ENCODE results near the gene NTRK3. TPM values are rescaled to one million over a fixed set of nuclear protein-coding genes. Genes with fewer than 3 reads are reported as not detected.
A peak's percentile ranks its signal among the peaks of the same experiment; 100 is the strongest.

NTRK3 gene
- total RNA-seq, 1 donor from 2014 or later, result 6.4 TPM

DNA sequence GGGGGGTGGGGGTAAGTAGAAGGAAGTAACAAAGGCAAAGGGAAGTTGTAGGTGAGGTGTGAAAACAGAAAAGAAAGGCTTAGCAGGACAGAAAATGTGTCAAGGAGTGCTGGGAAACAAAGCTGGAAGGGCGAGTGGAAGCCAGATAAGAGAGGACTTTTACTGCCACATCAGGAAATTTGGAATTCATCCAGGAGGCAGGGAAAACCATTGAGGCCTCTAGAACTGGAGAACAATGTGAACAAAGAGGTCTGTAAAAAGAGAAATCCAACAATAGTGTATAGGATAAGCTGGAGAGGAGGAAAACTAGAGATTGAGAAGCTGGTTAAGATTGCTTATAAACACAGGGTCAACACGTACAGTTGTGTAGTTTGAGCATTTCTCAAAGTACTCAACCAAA, 116.6 kb downstream of the NTRK3 start:
- peak; percentile 10 for DNase-seq (ENCODE audit: low spot score)
- H3K27ac Mint-ChIP-seq (ENCODE audit: unreplicated experiment), result peak overlapping the region; percentile 39
- H3K36me3 Mint-ChIP-seq (ENCODE audit: low read depth, unreplicated experiment), result no peaks in the 10 kb centered on the region
- TF ChIP-seq, protein P1, sequence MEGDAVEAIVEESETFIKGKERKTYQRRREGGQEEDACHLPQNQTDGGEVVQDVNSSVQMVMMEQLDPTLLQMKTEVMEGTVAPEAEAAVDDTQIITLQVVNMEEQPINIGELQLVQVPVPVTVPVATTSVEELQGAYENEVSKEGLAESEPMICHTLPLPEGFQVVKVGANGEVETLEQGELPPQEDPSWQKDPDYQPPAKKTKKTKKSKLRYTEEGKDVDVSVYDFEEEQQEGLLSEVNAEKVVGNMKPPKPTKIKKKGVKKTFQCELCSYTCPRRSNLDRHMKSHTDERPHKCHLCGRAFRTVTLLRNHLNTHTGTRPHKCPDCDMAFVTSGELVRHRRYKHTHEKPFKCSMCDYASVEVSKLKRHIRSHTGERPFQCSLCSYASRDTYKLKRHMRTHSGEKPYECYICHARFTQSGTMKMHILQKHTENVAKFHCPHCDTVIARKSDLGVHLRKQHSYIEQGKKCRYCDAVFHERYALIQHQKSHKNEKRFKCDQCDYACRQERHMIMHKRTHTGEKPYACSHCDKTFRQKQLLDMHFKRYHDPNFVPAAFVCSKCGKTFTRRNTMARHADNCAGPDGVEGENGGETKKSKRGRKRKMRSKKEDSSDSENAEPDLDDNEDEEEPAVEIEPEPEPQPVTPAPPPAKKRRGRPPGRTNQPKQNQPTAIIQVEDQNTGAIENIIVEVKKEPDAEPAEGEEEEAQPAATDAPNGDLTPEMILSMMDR (IDR thresholded peaks at IDR 0.05; ENCODE audit: unreplicated experiment), result no peak
- no peaks in the 10 kb centered on the region for H3K9me3 Mint-ChIP-seq (ENCODE audit: unreplicated experiment)
- H3K27me3 Mint-ChIP-seq (ENCODE audit: unreplicated experiment), result peaks cover 20% of the 10 kb centered on the region
- H3K4me1 Mint-ChIP-seq (ENCODE audit: unreplicated experiment), result peaks cover 37% of the 10 kb centered on the region
- no peak overlapping the region for H3K4me3 Mint-ChIP-seq (ENCODE audit: unreplicated experiment)

DNA sequence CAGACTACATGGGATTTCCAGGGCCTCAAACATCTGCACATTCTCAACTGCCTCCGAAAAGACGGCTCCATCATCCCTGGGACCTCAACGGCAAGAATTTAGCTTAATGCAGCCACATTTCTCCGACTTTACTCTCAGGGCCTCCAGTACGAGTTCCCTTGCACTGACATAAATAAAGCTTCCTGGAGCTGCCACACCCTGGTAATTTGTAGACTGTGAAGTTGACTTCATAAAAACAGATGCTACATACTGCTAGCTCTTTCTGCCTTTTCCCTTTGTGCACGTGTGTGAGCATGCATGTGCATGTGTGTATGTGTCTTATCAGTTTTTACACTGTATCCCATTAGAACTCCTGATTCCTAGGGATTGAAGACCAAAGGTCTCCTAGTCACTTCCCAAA, 122.7 kb downstream of the NTRK3 start:
- DNase-seq (ENCODE audit: low spot score), result no peak
- Mint-ChIP-seq H3K4me3 (ENCODE audit: unreplicated experiment) (no peak overlapping the region), H3K36me3 (ENCODE audit: low read depth, unreplicated experiment) (no peaks in the 10 kb centered on the region), H3K27me3 (ENCODE audit: unreplicated experiment) (peaks cover 10% of the 10 kb centered on the region), H3K27ac (ENCODE audit: unreplicated experiment) (no peak overlapping the region), H3K4me1 (ENCODE audit: unreplicated experiment) (peaks cover 8% of the 10 kb centered on the region), H3K9me3 (ENCODE audit: unreplicated experiment) (no peaks in the 10 kb centered on the region)
- TF ChIP-seq, protein P1 (IDR thresholded peaks at IDR 0.05; ENCODE audit: unreplicated experiment), result no peak

DNA sequence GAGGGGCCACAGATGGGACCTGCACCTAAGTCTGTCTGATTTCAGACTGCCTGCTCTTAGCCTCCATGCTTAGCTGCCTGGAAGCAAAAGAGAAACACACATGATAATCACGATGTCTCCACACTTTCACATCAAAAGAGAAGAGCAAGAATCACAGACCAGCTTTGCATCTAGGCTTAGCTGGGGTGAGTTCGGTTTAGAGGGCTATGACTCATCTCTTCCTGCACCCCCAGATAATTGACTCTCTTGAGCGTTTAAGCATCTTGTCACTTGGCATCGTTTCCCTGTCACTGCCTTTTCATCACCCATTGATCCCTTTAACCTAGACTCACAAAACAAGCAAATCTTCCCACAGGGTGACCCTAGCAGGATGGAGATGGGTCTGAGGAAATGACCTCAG, 124.0 kb downstream of the NTRK3 start:
- DNase-seq (ENCODE audit: low spot score), result no peak
- Mint-ChIP-seq H3K4me3 (ENCODE audit: unreplicated experiment) (no peak overlapping the region), H3K36me3 (ENCODE audit: low read depth, unreplicated experiment) (no peaks in the 10 kb centered on the region), H3K4me1 (ENCODE audit: unreplicated experiment) (peaks cover 8% of the 10 kb centered on the region), H3K27ac (ENCODE audit: unreplicated experiment) (no peak overlapping the region), H3K9me3 (ENCODE audit: unreplicated experiment) (no peaks in the 10 kb centered on the region), H3K27me3 (ENCODE audit: unreplicated experiment) (peaks cover 10% of the 10 kb centered on the region)
- TF ChIP-seq, protein P1 (IDR thresholded peaks at IDR 0.05; ENCODE audit: unreplicated experiment), result no peak

DNA sequence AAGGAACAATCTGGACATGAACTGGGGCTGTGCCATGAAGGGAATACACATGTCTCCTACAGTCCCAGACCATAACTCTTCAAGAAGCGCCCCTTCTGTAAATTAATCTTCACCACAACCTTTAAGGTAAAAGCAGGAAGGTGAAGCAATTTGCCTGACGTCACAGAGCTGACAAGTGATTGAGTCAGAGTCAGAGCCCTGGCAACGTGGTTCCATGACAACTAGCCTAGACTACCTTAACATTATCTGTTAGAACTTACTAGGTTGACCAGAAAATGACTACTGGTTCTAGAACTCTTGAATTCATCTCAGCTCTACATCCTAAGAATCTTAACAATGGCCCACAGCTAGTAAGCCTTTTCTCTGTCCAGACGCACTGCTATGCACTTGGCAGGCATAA, 124.6 kb downstream of the NTRK3 start:
- no peaks in the 10 kb centered on the region for H3K36me3 Mint-ChIP-seq (ENCODE audit: low read depth, unreplicated experiment)
- no peak overlapping the region for H3K27ac Mint-ChIP-seq (ENCODE audit: unreplicated experiment)
- peaks cover 5% of the 10 kb centered on the region for H3K27me3 Mint-ChIP-seq (ENCODE audit: unreplicated experiment)
- peaks cover 11% of the 10 kb centered on the region for H3K4me1 Mint-ChIP-seq (ENCODE audit: unreplicated experiment)
- no peak for DNase-seq (ENCODE audit: low spot score)
- TF ChIP-seq, protein P1 (IDR thresholded peaks at IDR 0.05; ENCODE audit: unreplicated experiment), result no peak
- no peaks in the 10 kb centered on the region for H3K9me3 Mint-ChIP-seq (ENCODE audit: unreplicated experiment)
- H3K4me3 Mint-ChIP-seq (ENCODE audit: unreplicated experiment), result no peak overlapping the region

DNA sequence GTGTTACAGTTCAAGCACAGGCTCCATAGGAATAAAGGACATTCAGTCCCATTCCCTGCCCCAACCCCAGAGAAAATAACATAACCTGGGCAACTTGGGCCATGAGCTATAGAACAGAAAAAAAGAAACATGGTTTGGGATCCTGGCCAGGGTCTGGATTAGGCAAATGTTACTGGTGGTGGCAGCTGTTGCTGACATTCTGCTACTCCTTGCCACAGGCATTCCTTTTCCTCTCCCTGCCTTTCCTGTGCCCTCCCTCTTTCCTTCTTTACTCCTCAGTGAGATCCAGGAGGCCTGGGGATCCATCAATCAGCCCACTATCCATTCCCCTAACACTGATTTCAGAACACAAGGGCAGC, 129.1 kb downstream of the NTRK3 start:
- Mint-ChIP-seq H3K4me1 (ENCODE audit: unreplicated experiment) (peaks cover 13% of the 10 kb centered on the region), H3K27ac (ENCODE audit: unreplicated experiment) (no peak overlapping the region), H3K9me3 (ENCODE audit: unreplicated experiment) (no peaks in the 10 kb centered on the region), H3K27me3 (ENCODE audit: unreplicated experiment) (peaks cover 2% of the 10 kb centered on the region), H3K4me3 (ENCODE audit: unreplicated experiment) (no peak overlapping the region), H3K36me3 (ENCODE audit: low read depth, unreplicated experiment) (no peaks in the 10 kb centered on the region)
- DNase-seq (ENCODE audit: low spot score), result no peak
- TF ChIP-seq, protein P1 (IDR thresholded peaks at IDR 0.05; ENCODE audit: unreplicated experiment), result no peak

All from endothelial cell (in vitro differentiated cells).